Measurements from ENCODE around the gene FBXL16. TPM values are rescaled to one million over a fixed set of nuclear protein-coding genes. Genes with fewer than 3 reads are reported as not detected.
"Not testable (repeated sequence)": the region's sequence is repeated elsewhere in the genome, so short reads cannot be mapped to it uniquely, and the experiment has no call there.

Gene FBXL16
- total RNA-seq, 4 donors from 2014 or later, result 13.7 to 23.1 (median 17.9) TPM

DNA sequence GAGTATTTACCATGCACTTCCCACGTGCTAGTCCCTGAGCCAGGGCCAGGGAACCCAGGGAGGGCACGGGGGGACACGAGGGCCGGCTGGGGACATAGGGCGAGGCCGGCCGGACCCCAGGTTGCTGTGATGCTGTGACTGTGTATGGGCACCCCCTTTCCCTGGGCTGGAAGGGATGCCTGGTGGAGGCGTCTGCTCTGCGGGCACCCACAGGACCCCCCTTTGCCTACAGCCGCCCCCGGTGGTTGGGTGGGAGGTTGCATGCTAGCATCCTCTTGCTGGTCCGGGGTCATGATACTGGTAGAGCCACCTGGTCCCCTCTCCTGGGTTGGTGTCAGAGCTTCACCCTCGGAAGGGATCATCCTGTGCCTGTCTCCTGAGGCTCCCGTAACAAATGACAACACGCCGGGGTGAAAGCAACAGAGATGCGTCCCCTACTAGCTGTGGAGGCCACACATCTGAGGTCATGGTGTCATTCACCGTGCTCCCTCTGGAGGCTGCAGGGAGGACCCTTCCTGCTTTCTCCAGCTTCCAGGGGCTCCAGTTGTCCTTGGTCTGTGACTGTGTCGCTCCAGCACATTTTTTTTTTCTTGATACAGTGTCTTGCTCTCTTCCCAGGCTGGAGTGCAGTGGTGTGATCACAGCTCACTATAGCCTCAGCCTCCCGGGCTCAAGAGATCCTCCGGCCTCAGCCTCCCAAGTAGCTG lies 38.3 kb upstream of the FBXL16 start:
- TF ChIP-seq EP300 (IDR thresholded peaks at IDR 0.05), result no peak
- TF ChIP-seq POLR2A (IDR thresholded peaks at IDR 0.05), result no peak
- TF ChIP-seq, protein P1, sequence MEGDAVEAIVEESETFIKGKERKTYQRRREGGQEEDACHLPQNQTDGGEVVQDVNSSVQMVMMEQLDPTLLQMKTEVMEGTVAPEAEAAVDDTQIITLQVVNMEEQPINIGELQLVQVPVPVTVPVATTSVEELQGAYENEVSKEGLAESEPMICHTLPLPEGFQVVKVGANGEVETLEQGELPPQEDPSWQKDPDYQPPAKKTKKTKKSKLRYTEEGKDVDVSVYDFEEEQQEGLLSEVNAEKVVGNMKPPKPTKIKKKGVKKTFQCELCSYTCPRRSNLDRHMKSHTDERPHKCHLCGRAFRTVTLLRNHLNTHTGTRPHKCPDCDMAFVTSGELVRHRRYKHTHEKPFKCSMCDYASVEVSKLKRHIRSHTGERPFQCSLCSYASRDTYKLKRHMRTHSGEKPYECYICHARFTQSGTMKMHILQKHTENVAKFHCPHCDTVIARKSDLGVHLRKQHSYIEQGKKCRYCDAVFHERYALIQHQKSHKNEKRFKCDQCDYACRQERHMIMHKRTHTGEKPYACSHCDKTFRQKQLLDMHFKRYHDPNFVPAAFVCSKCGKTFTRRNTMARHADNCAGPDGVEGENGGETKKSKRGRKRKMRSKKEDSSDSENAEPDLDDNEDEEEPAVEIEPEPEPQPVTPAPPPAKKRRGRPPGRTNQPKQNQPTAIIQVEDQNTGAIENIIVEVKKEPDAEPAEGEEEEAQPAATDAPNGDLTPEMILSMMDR (IDR thresholded peaks at IDR 0.05), result no peak
- no peak for TF ChIP-seq POLR2AphosphoS5 (IDR thresholded peaks at IDR 0.05)
- H3K27ac ChIP-seq, result no peak overlapping the region
- peaks cover 3% of the 10 kb centered on the region for H3K27me3 ChIP-seq
- 81% methylated on average over 11 of the region's 21 CpGs for WGBS
- H3K36me3 ChIP-seq, result no peaks in the 10 kb centered on the region
- no peaks in the 10 kb centered on the region for H3K9me3 ChIP-seq
- no peak for DNase-seq (ENCODE audit: low spot score in 2 of 2)
- peaks cover 18% of the 10 kb centered on the region for H3K4me1 ChIP-seq
- no peak overlapping the region for H3K4me3 ChIP-seq

DNA sequence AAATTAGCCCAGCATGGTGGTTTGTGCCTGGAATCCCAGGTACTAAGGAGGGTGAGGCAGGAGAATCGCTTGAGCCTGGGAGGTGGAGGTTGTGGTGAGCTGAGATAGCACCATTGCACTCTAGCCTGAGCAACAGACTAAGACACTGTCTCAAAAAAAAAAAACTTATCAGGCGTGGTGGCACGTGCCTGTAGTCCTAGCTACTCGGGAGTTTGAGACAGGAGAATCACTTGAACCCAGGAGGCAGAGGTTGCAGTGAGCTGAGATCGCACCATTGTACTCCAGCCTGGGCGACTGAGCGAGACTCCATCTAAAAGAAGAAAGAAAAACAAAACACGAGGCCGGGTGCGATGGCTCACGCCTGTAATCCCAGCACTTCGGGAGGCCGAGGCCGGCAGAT lies 37.3 kb upstream of the FBXL16 start:
- not testable (repeated sequence) for H3K27me3 ChIP-seq; H3K36me3 ChIP-seq; H3K9me3 ChIP-seq; DNase-seq (ENCODE audit: low spot score in 2 of 2); H3K27ac ChIP-seq; H3K4me3 ChIP-seq
- 87% methylated on average over 14 of the region's 14 CpGs for WGBS
- peaks cover 21% of the 10 kb centered on the region for H3K4me1 ChIP-seq

DNA sequence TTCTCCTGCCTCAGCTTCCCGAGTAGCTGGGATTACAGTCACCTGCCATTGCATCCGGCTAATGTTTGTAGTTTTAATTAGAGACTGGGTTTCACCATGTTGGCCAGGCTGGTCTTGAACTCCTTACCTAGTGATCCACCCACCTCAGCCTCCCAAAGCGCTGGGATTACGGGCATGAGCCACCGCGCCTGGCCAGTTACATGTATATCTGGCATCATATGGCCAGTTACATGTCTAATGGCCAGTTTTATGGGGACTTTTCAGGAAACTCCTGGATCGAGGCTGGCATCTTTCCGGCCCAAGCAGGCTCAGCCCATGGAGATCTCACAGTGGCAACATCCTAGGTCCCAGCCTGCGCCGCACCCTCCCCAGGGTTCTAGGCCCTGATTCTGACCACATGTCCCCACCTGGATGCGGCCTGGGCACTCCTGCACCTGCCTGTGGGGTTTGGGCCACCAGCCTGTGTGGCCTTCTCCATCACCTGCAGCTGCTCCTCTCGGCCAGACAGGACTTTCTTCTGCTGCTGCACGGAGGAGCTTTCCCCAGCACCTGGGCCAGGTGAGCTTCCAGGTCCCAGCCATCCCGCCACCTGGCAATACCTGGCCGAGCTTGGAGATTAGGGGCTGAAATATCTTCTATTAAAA lies 36.5 kb upstream of the FBXL16 start:
- peaks cover 23% of the 10 kb centered on the region for H3K4me1 ChIP-seq
- no peaks in the 10 kb centered on the region for H3K9me3 ChIP-seq
- TF ChIP-seq, protein P1 (IDR thresholded peaks at IDR 0.05), result no peak
- TF ChIP-seq POLR2AphosphoS5 (IDR thresholded peaks at IDR 0.05), result no peak
- TF ChIP-seq EP300 (IDR thresholded peaks at IDR 0.05), result no peak
- no peak for TF ChIP-seq POLR2A (IDR thresholded peaks at IDR 0.05)
- H3K27me3 ChIP-seq, result peaks cover 3% of the 10 kb centered on the region
- H3K4me3 ChIP-seq, result no peak overlapping the region
- peaks cover 11% of the 10 kb centered on the region for H3K36me3 ChIP-seq
- H3K27ac ChIP-seq, result no peak overlapping the region
- WGBS, result 87% methylated on average over 12 of the region's 15 CpGs
- no peak for DNase-seq (ENCODE audit: low spot score in 2 of 2)

DNA sequence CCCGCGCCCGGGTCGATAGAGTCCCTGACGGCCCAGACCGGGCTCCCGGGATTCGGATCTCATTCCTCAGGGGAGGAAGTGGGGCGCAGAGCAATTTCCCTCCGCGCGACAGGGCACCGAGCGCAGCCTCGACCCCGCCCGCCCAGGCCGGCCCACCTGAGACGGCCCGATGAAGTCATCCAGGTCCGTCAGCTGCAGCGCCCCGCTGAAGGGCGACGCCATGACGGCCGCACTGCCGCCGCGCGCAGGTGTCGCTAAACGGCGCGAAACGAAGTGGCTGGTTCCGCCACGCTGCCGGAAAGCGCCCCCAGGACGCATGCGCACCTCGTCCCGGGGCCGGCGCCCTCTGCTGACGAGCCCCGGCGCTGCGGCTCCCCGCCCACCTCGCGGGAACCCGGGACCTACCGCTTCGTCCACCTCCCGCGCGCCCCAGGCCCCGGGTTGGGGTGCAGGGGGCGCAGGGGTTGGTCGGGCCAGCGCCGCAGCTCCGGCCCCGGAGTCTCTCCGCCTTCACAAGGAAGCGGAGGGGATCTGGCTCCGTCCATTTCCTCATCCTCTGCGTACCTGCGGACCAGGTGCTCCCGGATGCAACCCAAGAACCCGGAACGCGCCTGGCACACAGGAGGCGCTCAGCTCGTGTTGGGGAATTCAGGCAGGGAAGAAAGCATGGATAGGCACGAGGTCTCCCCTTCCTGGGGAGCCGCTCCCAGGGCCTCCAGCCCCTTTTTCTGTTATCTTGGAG lies 35.3 kb upstream of the FBXL16 start, which contains the start of gene CIAO3:
TSS of gene CIAO3 (minus strand) at position 234 of the 742 bp plus-strand sequence. CDS start at position 222, 12 bp downstream.
- peak; percentile 92 to 95 for DNase-seq (ENCODE audit: low spot score in 2 of 2)
- H3K9me3 ChIP-seq, result no peaks in the 10 kb centered on the region
- peaks cover 23% of the 10 kb centered on the region for H3K4me1 ChIP-seq
- H3K36me3 ChIP-seq, result peaks cover 22% of the 10 kb centered on the region
- H3K27ac ChIP-seq, result peak within 1 kb of the TSS; percentile 16
- WGBS, result under 1% methylated on average over 44 of the region's 79 CpGs
- H3K4me3 ChIP-seq, result peak within 1 kb of the TSS; percentile 93
- TF ChIP-seq POLR2A (IDR thresholded peaks at IDR 0.05) (no peak), POLR2AphosphoS5 (IDR thresholded peaks at IDR 0.05) (peak; percentile 55 to 100 (median 83)), EP300 (IDR thresholded peaks at IDR 0.05) (no peak)
- TF ChIP-seq, protein P1 (IDR thresholded peaks at IDR 0.05), result peak; percentile 90 to 98
- H3K27me3 ChIP-seq, result peaks cover 3% of the 10 kb centered on the region

DNA sequence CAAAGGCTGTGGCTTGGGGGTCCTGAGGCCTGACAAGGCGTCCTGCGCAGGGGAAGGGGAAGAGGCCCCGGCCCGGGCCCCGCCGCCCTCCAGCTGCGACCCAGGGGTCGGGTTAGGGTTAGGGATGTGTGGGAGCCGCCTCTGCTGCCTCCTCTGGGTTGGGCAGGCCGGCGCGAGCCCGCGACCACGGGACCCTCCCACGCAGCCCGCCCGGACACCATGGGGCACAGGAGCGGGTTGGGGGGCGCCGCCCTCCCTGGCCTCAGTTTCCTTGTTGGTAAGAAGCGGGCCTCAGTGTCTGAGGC lies 34.8 kb upstream of the FBXL16 start:
- Histone ChIP-seq H3K36me3 (peaks cover 28% of the 10 kb centered on the region), H3K4me1 (peaks cover 23% of the 10 kb centered on the region), H3K4me3 (peak overlapping the region; percentile 93), H3K27ac (peak overlapping the region; percentile 16), H3K27me3 (peaks cover 3% of the 10 kb centered on the region), H3K9me3 (no peaks in the 10 kb centered on the region)
- no peak for DNase-seq (ENCODE audit: low spot score in 2 of 2)
- no peak for TF ChIP-seq POLR2AphosphoS5 (IDR thresholded peaks at IDR 0.05)
- TF ChIP-seq, protein P1 (IDR thresholded peaks at IDR 0.05), result no peak
- no CpG with 5 or more reads among the region's 22 CpGs for WGBS

Measured in suprapubic skin (tissue), 4 donors.